GM23338 (cell line): ENCODE measurements around the gene HAUS8. TPM values are rescaled to one million over a fixed set of nuclear protein-coding genes. Genes with fewer than 3 reads are reported as not detected.

Source experiments
- ATAC-seq: fragments of 200-7000 bp; cut with Tn5 transposase; 3 replicates; pipeline ENCODE4 v1.9.1; 2020
- DNase-seq: peaks from one replicate; pipeline ENCODE4 v3.0.0-alpha.2; 2015; ENCODE audit warnings: low spot score
- H2AFZ ChIP-seq: fragments of 200-600 bp; sonication (generic); 2 replicates; pipeline ENCODE4 v1.8.0; 2016; ENCODE audit warnings: antibody characterized with exemption, mild to moderate bottlenecking, moderate library complexity
- H3F3A ChIP-seq: fragments of 200-600 bp; sonication (generic); replicated peaks from 2 replicates; pipeline ENCODE4 v1.8.0; 2017; ENCODE audit warnings: antibody characterized with exemption, mixed run types, low read depth
- H3K27ac ChIP-seq: fragments of 200-600 bp; sonication (generic); 2 replicates; pipeline ENCODE4 v1.6.1; 2016; ENCODE audit warnings: low read depth
- H3K27me3 ChIP-seq: fragments of 200-600 bp; sonication (generic); 2 replicates; pipeline ENCODE4 v1.8.0; 2016; ENCODE audit warnings: mild to moderate bottlenecking, mixed run types, moderate library complexity; ENCODE audit not compliant: insufficient read depth
- H3K36me3 ChIP-seq: fragments of 200-600 bp; sonication (generic); 2 replicates; pipeline ENCODE4 v1.8.0; 2016; ENCODE audit warnings: mild to moderate bottlenecking; ENCODE audit not compliant: insufficient read depth
- H3K4me1 ChIP-seq: fragments of 200-600 bp; sonication (generic); 2 replicates; pipeline ENCODE4 v1.8.0; 2016; ENCODE audit warnings: mild to moderate bottlenecking, moderate library complexity; ENCODE audit not compliant: insufficient read depth
- H3K4me2 ChIP-seq: fragments of 200-600 bp; sonication (generic); 2 replicates; pipeline ENCODE4 v1.7.1; 2017; ENCODE audit warnings: mixed run types
- H3K4me3 ChIP-seq: fragments of 200-600 bp; sonication (generic); 2 replicates; pipeline ENCODE4 v1.6.1; 2016; ENCODE audit warnings: mixed run types
- H3K79me2 ChIP-seq: fragments of 200-600 bp; sonication (generic); replicated peaks from 2 replicates; pipeline ENCODE4 v1.8.0; 2017; ENCODE audit warnings: mild to moderate bottlenecking; ENCODE audit not compliant: insufficient read depth
- H3K9me2 ChIP-seq: fragments of 200-600 bp; sonication (generic); 2 replicates; pipeline ENCODE4 v1.8.0; 2017; ENCODE audit not compliant: insufficient read depth
- H4K20me1 ChIP-seq: fragments of 200-600 bp; sonication (generic); replicated peaks from 2 replicates; pipeline ENCODE4 v1.8.0; 2017; ENCODE audit warnings: mild to moderate bottlenecking; ENCODE audit not compliant: insufficient read depth
- H3K27ac Mint-ChIP-seq: 2 replicates; pipeline ENCODE4 v1.8.0; 2020; ENCODE audit warnings: inconsistent platforms, mild to moderate bottlenecking, moderate library complexity, mixed read lengths
- H3K27me3 Mint-ChIP-seq: 3 replicates; pipeline ENCODE4 v1.8.0; 2022; ENCODE audit warnings: low read depth, mild to moderate bottlenecking, moderate library complexity, mixed read lengths, inconsistent platforms; ENCODE audit not compliant: insufficient read depth, poor library complexity
- H3K36me3 Mint-ChIP-seq: 3 replicates; pipeline ENCODE4 v1.8.0; 2021; ENCODE audit warnings: low read depth, mild to moderate bottlenecking, inconsistent platforms, moderate library complexity, mixed read lengths
- H3K4me1 Mint-ChIP-seq: 3 replicates; pipeline ENCODE4 v1.8.0; 2020; ENCODE audit warnings: mild to moderate bottlenecking, inconsistent platforms, mixed read lengths
- H3K4me3 Mint-ChIP-seq: 3 replicates; pipeline ENCODE4 v1.8.0; 2021; ENCODE audit warnings: moderate library complexity, mild to moderate bottlenecking, inconsistent platforms, mixed read lengths
- H3K9me3 Mint-ChIP-seq: 3 replicates; pipeline ENCODE4 v1.8.0; 2020; ENCODE audit warnings: moderate library complexity, mild to moderate bottlenecking, inconsistent platforms, mixed read lengths
- CREB1 ChIP-seq: fragments of 250-450 bp; sonication (Bioruptor Pico); IDR thresholded peaks from 2 replicates; pipeline ENCODE4 v1.5.0; 2020; ENCODE audit warnings: low read depth, mild to moderate bottlenecking, moderate library complexity
- CTCF ChIP-seq, 2 experiments: fragments of 200-600 bp in 1 of 2; sonication (generic) in 1 of 2; conservative IDR thresholded peaks; 2 replicates each; pipeline versions ENCODE4 v1.5.1 to v1.6.1; 2016 to 2017; ENCODE audit warnings: antibody characterized with exemption in 2 of 2, low read depth in 2 of 2, mild to moderate bottlenecking in 2 of 2, moderate library complexity in 1 of 2
- ETS1 ChIP-seq: IDR thresholded peaks from 2 replicates; pipeline ENCODE4 v1.6.1; 2016; ENCODE audit warnings: antibody characterized with exemption
- EZH2 ChIP-seq: fragments of 200-600 bp; sonication (generic); IDR thresholded peaks from one replicate; pipeline ENCODE4 v1.8.0; 2017; ENCODE audit warnings: antibody characterized with exemption, mild to moderate bottlenecking, low read depth; ENCODE audit not compliant: unreplicated experiment
- EZH2phosphoT487 ChIP-seq: fragments of 200-600 bp; sonication (generic); IDR thresholded peaks from one replicate; pipeline ENCODE4 v1.8.1; 2018; ENCODE audit warnings: antibody characterized with exemption; ENCODE audit not compliant: unreplicated experiment
- JUNB ChIP-seq: IDR thresholded peaks from one replicate; pipeline ENCODE4 v1.6.1; 2016; ENCODE audit warnings: antibody characterized with exemption; ENCODE audit not compliant: unreplicated experiment
- NANOG ChIP-seq: IDR thresholded peaks from 2 replicates; pipeline ENCODE4 v1.6.1; 2016; ENCODE audit warnings: antibody characterized with exemption, borderline replicate concordance
- POLR2AphosphoS5 ChIP-seq: IDR thresholded peaks from 2 replicates; pipeline ENCODE4 v1.6.1; 2016; ENCODE audit warnings: antibody characterized with exemption, low read depth
- REST ChIP-seq: IDR thresholded peaks from one replicate; pipeline ENCODE4 v1.6.1; 2018; ENCODE audit warnings: antibody characterized with exemption; ENCODE audit not compliant: unreplicated experiment
- STAT1 ChIP-seq: IDR thresholded peaks from one replicate; pipeline ENCODE4 v1.6.1; 2016; ENCODE audit warnings: antibody characterized with exemption; ENCODE audit not compliant: unreplicated experiment
- ZNF114 ChIP-seq: fragments of 250-450 bp; sonication (Bioruptor Pico); IDR thresholded peaks from 2 replicates; pipeline ENCODE4 v1.5.0; 2020; ENCODE audit warnings: mild to moderate bottlenecking, moderate library complexity
- ZNF331 ChIP-seq: fragments of 250-450 bp; sonication (Bioruptor Pico); IDR thresholded peaks from 2 replicates; pipeline ENCODE4 v1.5.0; 2020; ENCODE audit warnings: low read depth, mild to moderate bottlenecking, moderate library complexity
- ZNF462 ChIP-seq: fragments of 250-450 bp; sonication (Bioruptor Pico); IDR thresholded peaks from 2 replicates; pipeline ENCODE4 v1.5.0; 2020; ENCODE audit warnings: mild to moderate bottlenecking, moderate library complexity
- polyA plus RNA-seq: library from polyadenylated mRNA; unstranded; fragments of >200 nt; fragmentation: Nextera tagmentation; extraction: Ambion mirVana; gene quantifications from 2 replicates; pipeline ENCODE4 v1.2.1, GENCODE V29; 2016
- total RNA-seq: library from RNA; depleted of rRNA; stranded (reverse); fragments of >200 nt; shearing (Covaris generic); gene quantifications from 2 replicates; pipeline ENCODE4 v1.2.3, GENCODE V29; 2014

The HAUS8 gene
- total and polyA plus RNA-seq, 2 experiments from 2014 or later: 11.1 to 33.3 TPM

GRCh38 chr19:17097593-17098126 lies 22.4 kb upstream of the HAUS8 start:
- no peak overlapping the region for H3K4me3 Mint-ChIP-seq
- DNase-seq: no peak
- peaks cover 5% of the 10 kb centered on the region for H3K9me3 Mint-ChIP-seq
- Histone ChIP-seq H3K4me1 (no peaks in the 10 kb centered on the region; the same call in 1 of the 2 replicates), H3K4me2 (no peak overlapping the region), H3K27ac (0 out of 2 replicates have a peak overlapping the region, but pooled peaks have one; percentile 45), H3K36me3 (no peaks in the 10 kb centered on the region; the same call in 1 of the 2 replicates), H3K9me2 (no peaks in the 10 kb centered on the region), H4K20me1 (peaks cover 7% of the 10 kb centered on the region), H3K79me2 (peaks cover 68% of the 10 kb centered on the region), H2AFZ (no peak overlapping the region), H3F3A (peaks cover 2% of the 10 kb centered on the region; the same call in 1 of the 2 replicates), H3K27me3 (no peaks in the 10 kb centered on the region), H3K4me3 (no peak overlapping the region)
- H3K27me3 Mint-ChIP-seq: peaks cover 4% of the 10 kb centered on the region
- peaks cover 6% of the 10 kb centered on the region for H3K4me1 Mint-ChIP-seq
- ATAC-seq: no peak
- peaks cover 26% of the 10 kb centered on the region for H3K36me3 Mint-ChIP-seq
- no peak for TF ChIP-seq ZNF331 (CRISPR knock-in tag)
- TF ChIP-seq EZH2phosphoT487: no peak
- TF ChIP-seq JUNB: no peak
- TF ChIP-seq NANOG: no peak
- TF ChIP-seq CTCF (conservative IDR thresholded peaks at IDR 0.05; ENCODE audit: low read depth in 2 of 2): no peak
- no peak for TF ChIP-seq POLR2AphosphoS5
- TF ChIP-seq ZNF114 (CRISPR knock-in tag): no peak
- TF ChIP-seq CREB1 (CRISPR knock-in tag): no peak
- TF ChIP-seq ETS1: no peak
- no peak for TF ChIP-seq REST
- TF ChIP-seq ZNF462 (CRISPR knock-in tag): no peak
- TF ChIP-seq EZH2: no peak
- TF ChIP-seq STAT1: no peak
- peak overlapping the region; percentile 89 for H3K27ac Mint-ChIP-seq
